Osteoblast (primary cell): ENCODE data around the gene CPN1. TPM values are rescaled to one million over a fixed set of nuclear protein-coding genes. Genes with fewer than 3 reads are reported as not detected.

Source experiments
- DNase-seq: peaks from one replicate; pipeline ENCODE4 v3.0.0; 2011; ENCODE audit warnings: low spot score, mixed read lengths; ENCODE audit not compliant: insufficient read length; ENCODE audit errors: missing footprints
- H2AFZ ChIP-seq: 2 replicates; pipeline ENCODE4 v1.6.0; 2011; ENCODE audit warnings: mild to moderate bottlenecking, low read length
- H3K27ac ChIP-seq: 2 replicates; pipeline ENCODE4 v1.5.1; 2011; ENCODE audit warnings: mild to moderate bottlenecking, low read depth, low read length, moderate library complexity
- H3K27me3 ChIP-seq: 2 replicates; pipeline ENCODE4 v1.6.0; 2012; ENCODE audit warnings: mild to moderate bottlenecking, control low read depth, inconsistent platforms, low read length, moderate library complexity; ENCODE audit not compliant: insufficient read depth
- H3K36me3 ChIP-seq: 2 replicates; pipeline ENCODE4 v1.5.1; 2011; ENCODE audit warnings: mild to moderate bottlenecking, low read length, control low read depth, moderate library complexity; ENCODE audit not compliant: insufficient read depth
- H3K4me1 ChIP-seq: 2 replicates; pipeline ENCODE4 v1.5.1; 2011; ENCODE audit warnings: mild to moderate bottlenecking, low read length, control low read depth, moderate library complexity; ENCODE audit not compliant: insufficient read depth
- H3K4me2 ChIP-seq: 2 replicates; pipeline ENCODE4 v1.6.0; 2011; ENCODE audit warnings: mild to moderate bottlenecking, low read length; ENCODE audit not compliant: insufficient read depth
- H3K4me3 ChIP-seq: fragments of 200-600 bp; sonication (generic); 3 replicates; pipeline ENCODE4 v1.5.1; 2012; ENCODE audit warnings: mild to moderate bottlenecking, low read length, inconsistent platforms; ENCODE audit not compliant: insufficient read depth
- H3K79me2 ChIP-seq: 2 replicates; pipeline ENCODE4 v1.6.0; 2012; ENCODE audit warnings: mild to moderate bottlenecking, low read length, control low read depth, inconsistent platforms; ENCODE audit not compliant: insufficient read depth
- H3K9me3 ChIP-seq: 2 replicates; pipeline ENCODE4 v1.5.1; 2011; ENCODE audit warnings: low read depth, low read length, control low read depth
- H4K20me1 ChIP-seq: 2 replicates; pipeline ENCODE4 v1.6.0; 2012; ENCODE audit warnings: mild to moderate bottlenecking, low read length, control low read depth; ENCODE audit not compliant: insufficient read depth
- total RNA-seq: library from RNA; depleted of rRNA; stranded (reverse); fragments of >200 nt; gene quantifications from 2 replicates; pipeline ENCODE4 v1.2.3, GENCODE V29; 2012
- TF ChIP-seq, protein P1 (sequence below): IDR thresholded peaks from 2 replicates; pipeline ENCODE4 v1.5.1; 2011; ENCODE audit warnings: mild to moderate bottlenecking, low read depth, low read length, moderate library complexity; ENCODE audit errors: extremely low read depth

CPN1 gene
- total RNA-seq, 1 donor: not detected

DNA sequence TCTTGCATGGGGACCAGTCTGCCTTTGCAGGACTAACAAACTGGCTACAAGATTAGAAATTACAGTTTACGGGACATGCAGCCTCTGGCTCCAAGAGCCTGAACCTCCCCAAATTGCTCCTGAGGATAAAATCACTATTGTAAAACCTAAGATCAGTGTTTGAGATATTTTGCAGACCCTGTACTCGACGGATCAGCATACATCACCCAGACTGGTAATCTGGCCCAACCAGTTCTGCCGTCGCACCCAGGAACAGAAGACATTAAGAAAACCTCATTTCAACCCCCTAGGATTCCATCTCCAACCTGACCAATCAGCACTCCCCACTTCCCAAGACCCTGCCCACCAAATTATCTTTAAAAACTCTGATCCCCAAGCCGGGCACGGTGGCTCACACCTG, 44.8 kb downstream of the CPN1 start:
- no peak for DNase-seq
- no peak overlapping the region for H2AFZ ChIP-seq
- no peaks in the 10 kb centered on the region for H3K79me2 ChIP-seq
- H3K4me1 ChIP-seq: peaks cover 8% of the 10 kb centered on the region
- TF ChIP-seq, protein P1, sequence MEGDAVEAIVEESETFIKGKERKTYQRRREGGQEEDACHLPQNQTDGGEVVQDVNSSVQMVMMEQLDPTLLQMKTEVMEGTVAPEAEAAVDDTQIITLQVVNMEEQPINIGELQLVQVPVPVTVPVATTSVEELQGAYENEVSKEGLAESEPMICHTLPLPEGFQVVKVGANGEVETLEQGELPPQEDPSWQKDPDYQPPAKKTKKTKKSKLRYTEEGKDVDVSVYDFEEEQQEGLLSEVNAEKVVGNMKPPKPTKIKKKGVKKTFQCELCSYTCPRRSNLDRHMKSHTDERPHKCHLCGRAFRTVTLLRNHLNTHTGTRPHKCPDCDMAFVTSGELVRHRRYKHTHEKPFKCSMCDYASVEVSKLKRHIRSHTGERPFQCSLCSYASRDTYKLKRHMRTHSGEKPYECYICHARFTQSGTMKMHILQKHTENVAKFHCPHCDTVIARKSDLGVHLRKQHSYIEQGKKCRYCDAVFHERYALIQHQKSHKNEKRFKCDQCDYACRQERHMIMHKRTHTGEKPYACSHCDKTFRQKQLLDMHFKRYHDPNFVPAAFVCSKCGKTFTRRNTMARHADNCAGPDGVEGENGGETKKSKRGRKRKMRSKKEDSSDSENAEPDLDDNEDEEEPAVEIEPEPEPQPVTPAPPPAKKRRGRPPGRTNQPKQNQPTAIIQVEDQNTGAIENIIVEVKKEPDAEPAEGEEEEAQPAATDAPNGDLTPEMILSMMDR: no peak
- H3K27me3 ChIP-seq: no peaks in the 10 kb centered on the region
- no peak overlapping the region for H3K27ac ChIP-seq
- H3K36me3 ChIP-seq: no peaks in the 10 kb centered on the region
- H3K9me3 ChIP-seq: no peaks in the 10 kb centered on the region
- no peak overlapping the region for H3K4me2 ChIP-seq
- H3K4me3 ChIP-seq: no peak overlapping the region
- H4K20me1 ChIP-seq: no peaks in the 10 kb centered on the region

DNA sequence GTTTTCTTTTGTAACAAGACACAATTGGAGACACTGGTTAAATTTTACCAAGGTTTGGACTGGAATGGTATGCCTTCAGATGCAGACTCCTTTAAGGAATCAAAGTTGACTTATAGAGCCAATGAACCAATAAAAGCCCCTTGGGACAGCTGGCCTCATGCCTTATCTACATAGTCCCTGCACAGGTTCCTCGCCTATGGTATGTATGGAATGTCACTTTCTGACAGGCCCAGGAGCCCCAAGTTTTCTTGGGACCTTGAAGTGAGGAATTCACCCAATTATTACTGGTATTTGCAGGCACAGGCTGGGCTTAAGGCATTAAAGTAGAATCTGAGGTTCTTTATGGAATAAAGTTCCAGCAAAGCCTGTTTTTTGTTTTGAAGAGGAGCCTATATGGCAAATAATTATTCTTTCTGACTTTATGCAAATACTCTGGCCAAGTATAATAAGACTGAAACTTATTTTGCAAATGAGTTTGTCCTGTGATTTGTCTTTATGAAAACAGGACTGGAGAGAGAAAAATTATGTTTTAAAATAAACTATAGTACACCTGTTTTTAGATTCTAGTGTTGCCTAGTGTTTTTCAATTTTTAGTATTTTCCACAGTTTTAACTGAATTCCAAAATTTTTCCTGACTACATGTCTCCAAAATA, 47.8 kb downstream of the CPN1 start:
- H3K9me3 ChIP-seq: no peaks in the 10 kb centered on the region
- no peak overlapping the region for H3K4me3 ChIP-seq
- H3K36me3 ChIP-seq: no peaks in the 10 kb centered on the region
- no peak overlapping the region for H3K4me2 ChIP-seq
- H2AFZ ChIP-seq: no peak overlapping the region
- H3K4me1 ChIP-seq: peaks cover 8% of the 10 kb centered on the region
- no peaks in the 10 kb centered on the region for H4K20me1 ChIP-seq
- H3K27ac ChIP-seq: no peak overlapping the region
- DNase-seq: no peak
- no peaks in the 10 kb centered on the region for H3K27me3 ChIP-seq
- no peaks in the 10 kb centered on the region for H3K79me2 ChIP-seq
- TF ChIP-seq, protein P1: no peak

DNA sequence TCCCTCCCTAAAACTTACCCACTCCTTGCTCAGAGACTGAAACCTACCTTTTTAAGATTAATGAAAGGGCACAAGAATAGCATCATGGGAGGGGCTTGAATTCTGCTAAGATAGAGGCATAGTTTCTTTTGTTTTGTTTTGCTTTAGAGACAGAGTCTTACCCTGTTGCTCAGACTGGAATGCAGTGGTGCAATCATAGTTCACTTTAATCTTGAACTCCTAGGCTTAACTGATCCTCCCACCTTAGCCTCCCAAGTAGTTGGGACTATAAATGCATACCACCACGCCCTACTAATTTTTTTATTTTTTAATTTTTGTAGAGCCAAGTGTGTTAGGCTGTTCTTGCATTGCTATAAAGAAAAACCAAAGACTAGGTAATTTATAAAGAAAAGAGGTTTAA, 54.3 kb downstream of the CPN1 start:
- no peak overlapping the region for H3K4me2 ChIP-seq
- H3K36me3 ChIP-seq: no peaks in the 10 kb centered on the region
- no peak overlapping the region for H2AFZ ChIP-seq
- no peak overlapping the region for H3K27ac ChIP-seq
- H3K4me1 ChIP-seq: no peaks in the 10 kb centered on the region
- no peak for DNase-seq
- no peaks in the 10 kb centered on the region for H3K9me3 ChIP-seq
- H3K79me2 ChIP-seq: no peaks in the 10 kb centered on the region
- TF ChIP-seq, protein P1: no peak
- H3K27me3 ChIP-seq: no peaks in the 10 kb centered on the region
- no peak overlapping the region for H3K4me3 ChIP-seq
- no peaks in the 10 kb centered on the region for H4K20me1 ChIP-seq

DNA sequence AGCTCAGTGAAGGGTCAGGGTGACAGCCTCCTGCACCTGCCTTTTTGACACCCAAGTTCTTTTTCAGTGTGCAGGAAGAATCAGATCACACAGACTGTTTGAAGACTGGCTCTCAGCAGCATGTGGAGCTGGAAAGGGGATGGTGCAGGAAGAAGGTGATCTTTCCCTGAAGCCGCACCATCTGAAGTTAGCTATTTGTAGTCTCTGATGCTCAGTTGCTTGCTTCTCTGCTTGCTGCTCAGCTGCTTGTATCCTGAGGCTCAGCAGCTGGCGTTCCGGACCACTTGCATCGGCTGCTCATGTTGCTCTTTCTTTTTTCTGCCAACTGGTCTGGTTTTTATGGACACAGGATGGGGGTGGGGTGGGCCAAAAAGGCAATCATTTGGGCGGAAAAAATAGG, 56.1 kb downstream of the CPN1 start:
- no peak for DNase-seq
- Histone ChIP-seq H3K4me1 (peaks cover 5% of the 10 kb centered on the region), H2AFZ (peak overlapping the region; percentile 71), H3K4me3 (no peak overlapping the region), H3K4me2 (peak overlapping the region; percentile 41), H3K9me3 (no peaks in the 10 kb centered on the region), H3K27ac (no peak overlapping the region), H3K27me3 (no peaks in the 10 kb centered on the region), H3K36me3 (no peaks in the 10 kb centered on the region), H3K79me2 (no peaks in the 10 kb centered on the region), H4K20me1 (no peaks in the 10 kb centered on the region)
- TF ChIP-seq, protein P1: no peak
